GM21529 (cell line): ENCODE results near the gene MCUR1.

Source experiments
- ATAC-seq: cut with Tn5 transposase; IDR thresholded peaks from one replicate; pipeline ENCODE4 v1.9.1; 2021; ENCODE audit not compliant: unreplicated experiment

Gene MCUR1

GRCh38 chr6:13742961-13743735 is 71.2 kb downstream of the MCUR1 start:
- no peak for ATAC-seq

- no peak for ATAC-seq
Observed at GRCh38 chr6:13741365-13741764, 73.0 kb downstream of the MCUR1 start.
